GM23248 (cell line): ENCODE measurements around the gene WDSUB1. TPM values are rescaled to one million over a fixed set of nuclear protein-coding genes. Genes with fewer than 3 reads are reported as not detected.

Experiments
- DNase-seq: peaks from one replicate; pipeline ENCODE4 v3.0.0-alpha.2; 2015
- H2AFZ ChIP-seq: fragments of 200-600 bp; sonication (generic); 2 replicates; pipeline ENCODE4 v1.6.1; 2016; ENCODE audit warnings: antibody characterized with exemption
- H3F3A ChIP-seq: fragments of 200-600 bp; sonication (generic); 2 replicates; pipeline ENCODE4 v1.6.1; 2016; ENCODE audit warnings: mild to moderate bottlenecking, antibody characterized with exemption, mixed run types; ENCODE audit not compliant: insufficient read depth
- H3K27ac ChIP-seq: fragments of 200-600 bp; sonication (generic); 2 replicates; pipeline ENCODE4 v1.5.1; 2016; ENCODE audit warnings: mild to moderate bottlenecking
- H3K27me3 ChIP-seq: fragments of 200-600 bp; sonication (generic); replicated peaks from 2 replicates; pipeline ENCODE4 v1.6.1; 2016; ENCODE audit warnings: mild to moderate bottlenecking; ENCODE audit not compliant: insufficient read depth
- H3K36me3 ChIP-seq: fragments of 200-600 bp; sonication (generic); 2 replicates; pipeline ENCODE4 v1.6.1; 2016; ENCODE audit warnings: low read depth, mild to moderate bottlenecking
- H3K4me1 ChIP-seq: fragments of 200-600 bp; sonication (generic); 2 replicates; pipeline ENCODE4 v1.6.1; 2016; ENCODE audit warnings: mild to moderate bottlenecking; ENCODE audit not compliant: insufficient read depth
- H3K4me2 ChIP-seq: fragments of 200-600 bp; sonication (generic); one replicate; pipeline ENCODE4 v1.6.1; 2016; ENCODE audit warnings: mild to moderate bottlenecking; ENCODE audit not compliant: unreplicated experiment
- H3K4me3 ChIP-seq: fragments of 200-600 bp; sonication (generic); 2 replicates; pipeline ENCODE4 v1.5.1; 2016; ENCODE audit warnings: mild to moderate bottlenecking
- H3K79me2 ChIP-seq: fragments of 200-600 bp; sonication (generic); 2 replicates; pipeline ENCODE4 v1.6.1; 2016; ENCODE audit warnings: mild to moderate bottlenecking; ENCODE audit not compliant: insufficient read depth
- H3K9ac ChIP-seq: fragments of 200-600 bp; sonication (generic); 2 replicates; pipeline ENCODE4 v1.6.1; 2016; ENCODE audit warnings: mild to moderate bottlenecking
- H3K9me2 ChIP-seq: fragments of 200-600 bp; sonication (generic); 2 replicates; pipeline ENCODE4 v1.6.1; 2016; ENCODE audit warnings: mixed run types, mild to moderate bottlenecking, moderate library complexity; ENCODE audit not compliant: insufficient read depth
- H3K9me3 ChIP-seq: fragments of 200-600 bp; sonication (generic); one replicate; pipeline ENCODE4 v1.6.1; 2017; ENCODE audit warnings: low read depth
- H4K20me1 ChIP-seq: fragments of 200-600 bp; sonication (generic); 2 replicates; pipeline ENCODE4 v1.6.0; 2016; ENCODE audit not compliant: insufficient read depth
- EZH2 ChIP-seq: fragments of 200-600 bp; sonication (generic); IDR thresholded peaks from 2 replicates; pipeline ENCODE4 v1.6.1; 2018; ENCODE audit warnings: antibody characterized with exemption, mild to moderate bottlenecking; ENCODE audit not compliant: insufficient read depth, poor library complexity, severe bottlenecking
- EZH2phosphoT487 ChIP-seq: fragments of 200-600 bp; sonication (generic); IDR thresholded peaks from 2 replicates; pipeline ENCODE4 v1.6.1; 2018; ENCODE audit warnings: antibody characterized with exemption, moderate library complexity, mild to moderate bottlenecking, low read depth; ENCODE audit not compliant: insufficient read depth
- WGBS, 2 experiments: methylation state at CpG; one replicate each; pipeline ENCODE4 v1.1.6; 2015 to 2017; ENCODE audit warnings: low lambda C conversion rate in 2 of 2, low coverage in 1 of 2; ENCODE audit errors: missing lambda C conversion rate in 2 of 2; 5-methylcytosine and 5-hydroxymethylcytosine counted together
- in situ Hi-C: fragments of 300-500 bp; cut with MboI; formaldehyde crosslinking; loops from 2 replicates; pipeline ENCODE4 v1.15.0; 2020
- polyA plus RNA-seq: library from polyadenylated mRNA; unstranded; fragments of >200 nt; fragmentation: Nextera tagmentation; extraction: Ambion mirVana; gene quantifications from 2 replicates; pipeline ENCODE4 v1.2.1, GENCODE V29; 2016
- total RNA-seq: library from RNA; depleted of rRNA; stranded (reverse); fragments of >200 nt; shearing (Covaris generic); gene quantifications from 2 replicates; pipeline ENCODE4 v1.2.3, GENCODE V29; 2014

WDSUB1 gene
- total and polyA plus RNA-seq, 2 experiments from 2014 or later = 6.7 to 8.4 TPM

GRCh38 chr2:159225025-159226016, 61.2 kb downstream of the WDSUB1 start:
- Histone ChIP-seq H3K9ac (no peak overlapping the region), H3K9me3 (no peaks in the 10 kb centered on the region), H3K4me1 (peaks cover 29% of the 10 kb centered on the region), H3K4me2 (no peak overlapping the region), H3K27ac (peak overlapping the region; percentile 85), H3F3A (peaks cover 36% of the 10 kb centered on the region), H2AFZ (no peak overlapping the region), H3K27me3 (no peaks in the 10 kb centered on the region), H4K20me1 (0 out of 2 replicates have a peak, but pooled peaks cover 3% of the 10 kb centered on the region), H3K9me2 (no peaks in the 10 kb centered on the region), H3K4me3 (no peak overlapping the region), H3K79me2 (no peaks in the 10 kb centered on the region), H3K36me3 (peaks cover 28% of the 10 kb centered on the region; the same call in 1 of the 2 replicates)
- in situ Hi-C loops = no loop called here
- no peak for TF ChIP-seq EZH2
- no peak for DNase-seq
- WGBS, 2 experiments = 93 to 94% methylated on average over 26 of the region's 26 CpGs

GRCh38 chr2:159224061-159224813, 62.3 kb downstream of the WDSUB1 start:
- in situ Hi-C loops = no loop called here

GRCh38 chr2:159219394-159219998, 67.0 kb downstream of the WDSUB1 start:
- Histone ChIP-seq H4K20me1 (0 out of 2 replicates have a peak, but pooled peaks cover 3% of the 10 kb centered on the region), H2AFZ (no peak overlapping the region), H3K36me3 (peaks cover 22% of the 10 kb centered on the region; the same call in 1 of the 2 replicates), H3K9ac (no peak overlapping the region), H3K4me3 (no peak overlapping the region), H3K4me1 (no peaks in the 10 kb centered on the region), H3K4me2 (no peak overlapping the region), H3K27ac (no peak overlapping the region), H3K9me2 (no peaks in the 10 kb centered on the region), H3K27me3 (no peaks in the 10 kb centered on the region), H3K9me3 (no peaks in the 10 kb centered on the region), H3F3A (no peaks in the 10 kb centered on the region), H3K79me2 (no peaks in the 10 kb centered on the region)
- in situ Hi-C loops = no loop called here
- no peak for DNase-seq
- no peak for TF ChIP-seq EZH2
- no peak for TF ChIP-seq EZH2phosphoT487
- WGBS, 2 experiments = 97 to 98% methylated on average over 8 of the region's 8 CpGs

More at GRCh38 chr2:159224061-159224813, 62.3 kb downstream of the WDSUB1 start:
- Histone ChIP-seq H3K9me2 (no peaks in the 10 kb centered on the region), H3K36me3 (peaks cover 26% of the 10 kb centered on the region; the same call in 1 of the 2 replicates), H4K20me1 (0 out of 2 replicates have a peak, but pooled peaks cover 3% of the 10 kb centered on the region), H3K9me3 (no peaks in the 10 kb centered on the region), H3K27ac (no peak overlapping the region), H3K79me2 (no peaks in the 10 kb centered on the region), H3K4me2 (no peak overlapping the region), H3K9ac (no peak overlapping the region), H3K4me1 (peaks cover 29% of the 10 kb centered on the region), H3F3A (peaks cover 35% of the 10 kb centered on the region), H3K27me3 (no peaks in the 10 kb centered on the region), H3K4me3 (no peak overlapping the region), H2AFZ (no peak overlapping the region)
- TF ChIP-seq EZH2phosphoT487 = no peak
- TF ChIP-seq EZH2 = no peak
- WGBS, 2 experiments = 99% methylated on average over 17 of the region's 17 CpGs
- DNase-seq = no peak

- Histone ChIP-seq H3K9ac (no peak overlapping the region), H3K4me2 (no peak overlapping the region), H3K9me2 (no peaks in the 10 kb centered on the region), H3K4me1 (no peaks in the 10 kb centered on the region), H3K79me2 (no peaks in the 10 kb centered on the region), H3K27me3 (no peaks in the 10 kb centered on the region), H3K4me3 (no peak overlapping the region), H3K36me3 (peaks cover 22% of the 10 kb centered on the region; the same call in 1 of the 2 replicates), H3F3A (no peaks in the 10 kb centered on the region), H3K27ac (no peak overlapping the region), H4K20me1 (0 out of 2 replicates have a peak, but pooled peaks cover 3% of the 10 kb centered on the region), H3K9me3 (no peaks in the 10 kb centered on the region), H2AFZ (no peak overlapping the region)
- 86 to 90% methylated on average over 6 of the region's 6 CpGs for WGBS, 2 experiments
- TF ChIP-seq EZH2phosphoT487 (no peak), EZH2 (no peak)
- in situ Hi-C loops = no loop called here
- DNase-seq = no peak
Observed at GRCh38 chr2:159218389-159218788, 68.1 kb downstream of the WDSUB1 start.
